Mucosa of descending colon (tissue), 3 donors: Measurements from ENCODE around the gene ADARB1. TPM values are rescaled to one million over a fixed set of nuclear protein-coding genes. Genes with fewer than 3 reads are reported as not detected.

ENCODE experiments used
- ATAC-seq: fragments of 200-7000 bp; cut with Tn5 transposase; one replicate; pipeline ENCODE4 v1.9.1; 2020; ENCODE audit warnings: mild to moderate bottlenecking, moderate library complexity
- DNase-seq, 3 donors: peaks; one replicate each; pipeline ENCODE4 v3.0.0-alpha.2; 2020
- H3K36me3 ChIP-seq: fragments of 200-600 bp; one replicate; pipeline ENCODE4 v1.8.0; 2021; ENCODE audit warnings: low read depth, mild to moderate bottlenecking
- H3K4me1 ChIP-seq: fragments of 200-600 bp; one replicate; pipeline ENCODE4 v1.8.0; 2021; ENCODE audit warnings: low read depth, mild to moderate bottlenecking
- H3K4me3 ChIP-seq: fragments of 200-600 bp; one replicate; pipeline ENCODE4 v1.8.0; 2021; ENCODE audit warnings: mild to moderate bottlenecking
- H3K9me3 ChIP-seq: fragments of 200-600 bp; one replicate; pipeline ENCODE4 v1.8.0; 2021; ENCODE audit warnings: mild to moderate bottlenecking
- intact Hi-C, 2 donors: fragments of 100-400 bp; cut with DNase I in 1 of 2; cut with micrococcal nuclease in 1 of 2; formaldehyde crosslinking; loops; one replicate each; pipeline versions ENCODE4 v1.11.0 to v1.11.1; 2022; cut with DNase I, micrococcal nuclease
- total RNA-seq, 3 donors: library from RNA; stranded (reverse); fragmentation: NEBNext Ultra II Directional in 2 of 3; extraction: Animal tissue kit (Norgen Biotek cat#: 25700) in 2 of 3; gene quantifications; one replicate each; pipeline versions ENCODE4 v1.2.1 to v1.2.4, GENCODE V29; 2021 to 2023
- TF ChIP-seq, protein P1 (sequence below): fragments of 200-600 bp; IDR thresholded peaks from one replicate; pipeline ENCODE4 v1.8.0; 2022; ENCODE audit warnings: antibody characterized with exemption, mild to moderate bottlenecking
- donor health status: DM: no; HTN: no; CAD: no; lungs with moderate emphysema.
- donor health status: DM: no; HTN: no; CAD: no.
- donor health status: DM: no; HTN: yes; CAD: no.

Gene ADARB1
- total RNA-seq, 3 donors from 2014 or later: 5.4 to 91.2 (median 8.8) TPM

DNA sequence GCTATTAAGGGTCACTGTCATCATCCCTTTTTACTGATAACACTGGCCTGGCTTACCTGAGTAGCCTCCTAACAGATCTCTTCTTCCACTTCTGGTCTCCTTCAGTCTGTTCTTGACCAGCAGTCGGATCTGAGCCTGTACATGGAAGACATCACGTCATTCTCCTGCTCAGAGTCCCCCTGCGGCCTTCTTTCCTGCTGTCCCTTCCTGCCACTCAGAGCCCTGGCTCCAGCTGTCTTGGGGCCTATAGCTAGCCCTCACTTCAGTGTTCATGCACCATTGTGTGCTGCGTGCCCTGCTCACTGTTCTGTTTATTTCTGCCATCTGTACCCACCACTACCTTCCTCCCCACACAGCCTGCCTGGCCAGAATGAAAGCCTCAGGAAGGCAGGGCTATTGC lies 8.4 kb downstream of the ADARB1 start:
- intact Hi-C loops: no loop called here

DNA sequence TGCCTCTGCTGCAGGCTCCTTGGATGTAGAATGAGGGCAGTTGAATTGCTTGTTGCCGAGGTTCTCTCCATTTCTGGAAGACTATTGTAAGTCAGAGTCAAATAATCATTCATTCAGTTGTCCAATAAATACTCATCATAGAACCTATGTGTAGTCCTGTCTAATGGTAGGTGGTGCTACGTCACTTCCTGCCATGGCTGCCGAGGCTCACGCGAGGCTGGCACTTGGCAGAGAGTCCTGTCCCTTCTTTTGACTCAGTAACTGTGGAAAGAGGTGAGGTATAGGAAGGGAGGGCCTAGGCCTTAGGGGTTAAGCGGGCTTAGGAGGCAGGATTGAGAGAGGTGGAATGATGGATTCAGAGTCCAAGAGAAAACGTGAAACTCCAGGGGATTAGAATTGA lies 9.7 kb downstream of the ADARB1 start:
- H3K4me3 ChIP-seq: no peak overlapping the region
- intact Hi-C loops: no loop called here
- no peaks in the 10 kb centered on the region for H3K9me3 ChIP-seq
- H3K36me3 ChIP-seq: no peaks in the 10 kb centered on the region
- TF ChIP-seq, protein P1, sequence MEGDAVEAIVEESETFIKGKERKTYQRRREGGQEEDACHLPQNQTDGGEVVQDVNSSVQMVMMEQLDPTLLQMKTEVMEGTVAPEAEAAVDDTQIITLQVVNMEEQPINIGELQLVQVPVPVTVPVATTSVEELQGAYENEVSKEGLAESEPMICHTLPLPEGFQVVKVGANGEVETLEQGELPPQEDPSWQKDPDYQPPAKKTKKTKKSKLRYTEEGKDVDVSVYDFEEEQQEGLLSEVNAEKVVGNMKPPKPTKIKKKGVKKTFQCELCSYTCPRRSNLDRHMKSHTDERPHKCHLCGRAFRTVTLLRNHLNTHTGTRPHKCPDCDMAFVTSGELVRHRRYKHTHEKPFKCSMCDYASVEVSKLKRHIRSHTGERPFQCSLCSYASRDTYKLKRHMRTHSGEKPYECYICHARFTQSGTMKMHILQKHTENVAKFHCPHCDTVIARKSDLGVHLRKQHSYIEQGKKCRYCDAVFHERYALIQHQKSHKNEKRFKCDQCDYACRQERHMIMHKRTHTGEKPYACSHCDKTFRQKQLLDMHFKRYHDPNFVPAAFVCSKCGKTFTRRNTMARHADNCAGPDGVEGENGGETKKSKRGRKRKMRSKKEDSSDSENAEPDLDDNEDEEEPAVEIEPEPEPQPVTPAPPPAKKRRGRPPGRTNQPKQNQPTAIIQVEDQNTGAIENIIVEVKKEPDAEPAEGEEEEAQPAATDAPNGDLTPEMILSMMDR: no peak
- ATAC-seq (no peak), DNase-seq (no peak)
- no peaks in the 10 kb centered on the region for H3K4me1 ChIP-seq

More for the DNA sequence above, 8.4 kb downstream of the ADARB1 start:
- ATAC-seq (no peak), DNase-seq (no peak)
- no peaks in the 10 kb centered on the region for H3K4me1 ChIP-seq
- H3K4me3 ChIP-seq: no peak overlapping the region
- no peaks in the 10 kb centered on the region for H3K9me3 ChIP-seq
- H3K36me3 ChIP-seq: no peaks in the 10 kb centered on the region
- TF ChIP-seq, protein P1: no peak

- no peaks in the 10 kb centered on the region for H3K36me3 ChIP-seq
- no peaks in the 10 kb centered on the region for H3K9me3 ChIP-seq
- no peak overlapping the region for H3K4me3 ChIP-seq
- DNase-seq (no peak), ATAC-seq (no peak)
- intact Hi-C loops: no loop called here
- TF ChIP-seq, protein P1: no peak
- H3K4me1 ChIP-seq: no peaks in the 10 kb centered on the region
These were observed 10.6 kb downstream of the ADARB1 start for GRCh38 chr21:45084881-45085536.

DNA sequence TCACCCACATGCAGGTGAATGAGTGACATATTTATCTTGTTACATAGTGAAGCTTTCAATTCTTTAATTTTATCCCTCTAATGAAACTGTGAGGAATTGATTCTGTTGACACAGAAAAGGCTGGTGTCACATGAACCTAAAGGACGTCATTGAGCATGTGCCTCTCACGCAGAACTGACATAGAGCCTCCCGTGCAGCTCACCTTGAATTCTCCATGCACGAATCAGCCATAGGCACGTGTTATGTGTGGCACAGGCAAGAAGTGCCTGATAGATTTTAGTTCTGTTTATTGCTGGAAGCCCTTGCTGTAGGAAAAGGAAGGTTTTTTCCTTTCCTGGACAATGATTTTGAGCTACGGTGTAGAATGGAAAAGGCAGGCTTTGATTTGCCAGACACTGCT lies 11.3 kb downstream of the ADARB1 start:
- Histone ChIP-seq H3K36me3 (no peaks in the 10 kb centered on the region), H3K9me3 (no peaks in the 10 kb centered on the region), H3K4me1 (no peaks in the 10 kb centered on the region), H3K4me3 (no peak overlapping the region)
- intact Hi-C loops: no loop called here
- DNase-seq (no peak), ATAC-seq (no peak)
- TF ChIP-seq, protein P1: no peak

DNA sequence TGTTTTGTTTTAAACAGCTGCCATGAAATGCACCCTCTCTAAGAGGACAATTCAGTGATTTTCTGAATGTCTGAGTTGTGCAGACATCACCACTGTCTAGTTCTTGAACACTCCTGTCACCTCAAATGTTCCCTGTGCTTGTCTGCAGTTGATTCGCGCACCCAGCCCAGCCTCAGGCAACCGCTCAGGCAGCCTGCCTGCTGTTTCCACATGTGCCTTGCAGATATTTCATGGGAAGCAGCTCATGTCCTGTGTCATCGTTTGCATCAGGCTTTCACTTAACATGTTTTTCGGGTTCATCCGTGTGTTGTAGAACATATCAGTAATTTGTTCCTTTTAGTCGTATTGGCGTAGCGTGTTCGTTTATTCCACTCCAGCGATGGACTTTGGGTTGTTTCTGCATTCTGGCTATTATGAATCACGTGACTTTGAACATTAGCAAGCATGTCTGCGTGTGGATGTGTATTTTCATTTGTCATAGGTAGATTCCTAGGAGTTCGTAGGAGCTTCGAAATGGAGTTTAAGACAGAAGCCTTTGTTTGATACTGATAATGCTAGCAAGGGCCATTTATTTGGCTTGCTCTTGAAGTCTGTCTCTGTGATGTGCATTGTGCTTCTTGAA lies 12.1 kb downstream of the ADARB1 start:
- intact Hi-C loops: no loop called here
- DNase-seq (no peak), ATAC-seq (no peak)
- TF ChIP-seq, protein P1: no peak
- Histone ChIP-seq H3K36me3 (no peaks in the 10 kb centered on the region), H3K4me3 (no peak overlapping the region), H3K9me3 (no peaks in the 10 kb centered on the region), H3K4me1 (no peaks in the 10 kb centered on the region)
